ENCODE measurements around the gene DENND1B.

DENND1B gene

DNA sequence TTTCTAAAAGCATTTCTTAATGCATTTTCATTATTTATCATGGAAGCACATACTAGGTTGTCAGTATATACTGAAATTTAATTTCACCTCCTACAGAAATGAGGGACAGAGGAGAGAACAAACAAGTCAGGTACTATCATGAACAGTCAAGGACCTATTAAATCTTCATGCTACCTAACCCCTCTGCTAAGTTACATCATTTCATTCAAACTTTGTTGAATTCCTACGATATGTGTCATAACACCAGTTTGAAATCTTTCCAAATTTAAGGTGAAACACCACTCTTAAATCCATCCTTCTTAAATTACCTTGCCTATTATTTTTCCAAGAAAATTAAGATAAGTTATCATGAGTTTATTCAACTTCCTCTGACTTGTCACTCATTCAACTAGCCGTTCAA, 78.9 kb downstream of the DENND1B start:
- no peak for TF ChIP-seq POLR2A (IDR thresholded peaks at IDR 0.05; ENCODE audit: low read depth, low read length)
- FAIRE-seq (peak; percentile 87), DNase-seq (ENCODE audit: insufficient read length, low spot score) (no peak)

- FAIRE-seq (no peak), DNase-seq (ENCODE audit: insufficient read length, low spot score) (no peak)
- TF ChIP-seq POLR2A (IDR thresholded peaks at IDR 0.05; ENCODE audit: low read depth, low read length) = no peak
Measured at GRCh38 chr1:197695961-197696360, 79.3 kb downstream of the DENND1B start.

DNA sequence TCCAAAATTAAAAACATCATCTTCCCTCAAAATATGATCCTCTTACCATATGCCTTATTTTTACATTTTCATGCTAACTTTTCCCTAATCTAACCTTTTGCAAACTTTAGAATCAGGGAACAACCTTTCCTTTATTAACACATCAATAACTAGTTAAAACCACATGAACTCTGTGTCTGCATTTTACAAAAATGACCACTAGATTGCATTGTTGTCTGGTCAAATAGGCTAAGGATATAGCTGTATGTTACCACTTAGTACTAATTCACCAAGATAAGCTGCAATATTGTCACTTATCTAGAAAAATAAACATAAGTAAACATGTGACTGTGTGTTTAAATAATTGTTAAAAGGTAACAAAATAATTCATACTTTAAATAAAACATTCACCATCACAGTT, 82.3 kb downstream of the DENND1B start:
- FAIRE-seq = peak; percentile 48
- DNase-seq (ENCODE audit: insufficient read length, low spot score) = no peak

GRCh38 chr1:197691816-197692215, 83.5 kb downstream of the DENND1B start:
- DNase-seq (ENCODE audit: insufficient read length, low spot score) (no peak), FAIRE-seq (peak; percentile 60)
- no peak for TF ChIP-seq POLR2A (IDR thresholded peaks at IDR 0.05; ENCODE audit: low read depth, low read length)

More for the DNA sequence above, 82.3 kb downstream of the DENND1B start:
- no peak for TF ChIP-seq POLR2A (IDR thresholded peaks at IDR 0.05; ENCODE audit: low read depth, low read length)

- no peak for FAIRE-seq
- TF ChIP-seq POLR2A (IDR thresholded peaks at IDR 0.05; ENCODE audit: low read depth, low read length) = no peak
- no peak for DNase-seq (ENCODE audit: insufficient read length, low spot score)
Measured at GRCh38 chr1:197690074-197690473, 85.2 kb downstream of the DENND1B start.

- FAIRE-seq (no peak), DNase-seq (ENCODE audit: insufficient read length, low spot score) (no peak)
- no peak for TF ChIP-seq POLR2A (IDR thresholded peaks at IDR 0.05; ENCODE audit: low read depth, low read length)
Measured at GRCh38 chr1:197688233-197688632, 87.0 kb downstream of the DENND1B start.

DNA sequence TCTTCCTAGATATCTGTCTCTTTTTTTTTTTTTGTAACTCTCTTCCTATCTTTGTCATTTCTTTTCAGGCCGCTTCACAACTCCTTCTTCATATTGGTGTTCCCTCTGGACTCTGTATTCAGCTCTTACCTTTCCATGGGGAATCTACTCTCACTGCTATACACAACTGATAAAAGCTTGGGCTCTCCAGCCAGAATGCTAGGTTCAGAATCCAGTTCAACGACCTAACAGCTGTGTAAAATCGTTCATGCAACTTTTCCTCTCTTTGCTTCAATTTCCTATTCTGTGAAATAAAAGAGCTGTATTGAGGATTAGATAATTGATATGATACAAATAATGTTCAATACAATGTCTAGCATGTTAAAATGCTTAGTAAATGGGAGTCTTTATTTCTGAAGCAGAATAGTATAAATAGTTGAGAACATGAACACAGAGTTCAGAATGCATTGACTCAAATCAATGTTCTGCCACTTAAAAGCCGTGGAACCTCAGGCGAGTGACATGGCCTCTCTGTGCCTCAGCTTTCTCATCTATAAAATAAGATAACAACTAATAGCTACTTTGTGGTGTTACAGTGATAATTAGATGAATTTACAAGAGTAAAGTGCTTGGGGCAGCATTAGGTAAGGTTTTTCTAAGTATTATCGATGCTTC, 88.5 kb downstream of the DENND1B start:
- FAIRE-seq (peak; percentile 6), DNase-seq (ENCODE audit: insufficient read length, low spot score) (no peak)
- no peak for TF ChIP-seq POLR2A (IDR thresholded peaks at IDR 0.05; ENCODE audit: low read depth, low read length)

DNA sequence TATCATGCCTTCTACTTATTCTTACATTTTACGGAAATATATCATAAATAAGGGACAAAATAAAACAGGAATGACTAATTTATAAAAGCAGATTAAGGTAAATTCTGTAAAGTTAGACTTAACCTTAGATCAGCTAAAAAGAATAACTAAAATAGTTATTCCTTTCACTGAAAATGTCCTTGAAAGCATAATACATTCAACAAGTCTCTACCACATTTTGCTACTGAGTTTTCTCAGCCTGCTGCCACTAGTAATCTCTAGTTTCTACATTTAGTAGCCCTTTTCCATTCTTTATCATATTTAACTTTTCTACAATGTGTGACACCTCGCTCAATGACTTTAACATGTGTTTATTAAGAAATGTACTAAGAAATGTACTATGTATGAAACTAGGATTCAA, 89.0 kb downstream of the DENND1B start:
- no peak for TF ChIP-seq POLR2A (IDR thresholded peaks at IDR 0.05; ENCODE audit: low read depth, low read length)
- no peak for DNase-seq (ENCODE audit: insufficient read length, low spot score)
- no peak for FAIRE-seq

DNA sequence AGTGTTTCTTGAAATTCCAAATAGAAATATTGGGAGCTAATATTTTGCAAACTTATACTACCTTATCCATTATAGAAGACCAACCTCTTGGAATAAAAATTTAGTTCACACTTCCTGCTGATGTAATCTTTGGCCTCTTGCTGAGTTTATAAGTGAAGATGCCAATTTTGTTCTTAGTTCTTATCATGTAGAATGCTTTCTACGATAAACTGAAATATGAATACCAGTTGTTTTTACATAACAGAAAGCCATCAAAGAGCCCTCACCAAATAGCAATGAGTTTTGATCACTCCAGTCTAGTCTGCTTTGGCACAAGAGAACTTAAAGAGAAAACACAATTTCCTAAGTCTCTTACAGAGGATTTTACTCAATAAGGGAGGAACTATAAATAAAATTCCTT, 89.5 kb downstream of the DENND1B start:
- no peak for DNase-seq (ENCODE audit: insufficient read length, low spot score)
- TF ChIP-seq POLR2A (IDR thresholded peaks at IDR 0.05; ENCODE audit: low read depth, low read length) = no peak
- no peak for FAIRE-seq

DNA sequence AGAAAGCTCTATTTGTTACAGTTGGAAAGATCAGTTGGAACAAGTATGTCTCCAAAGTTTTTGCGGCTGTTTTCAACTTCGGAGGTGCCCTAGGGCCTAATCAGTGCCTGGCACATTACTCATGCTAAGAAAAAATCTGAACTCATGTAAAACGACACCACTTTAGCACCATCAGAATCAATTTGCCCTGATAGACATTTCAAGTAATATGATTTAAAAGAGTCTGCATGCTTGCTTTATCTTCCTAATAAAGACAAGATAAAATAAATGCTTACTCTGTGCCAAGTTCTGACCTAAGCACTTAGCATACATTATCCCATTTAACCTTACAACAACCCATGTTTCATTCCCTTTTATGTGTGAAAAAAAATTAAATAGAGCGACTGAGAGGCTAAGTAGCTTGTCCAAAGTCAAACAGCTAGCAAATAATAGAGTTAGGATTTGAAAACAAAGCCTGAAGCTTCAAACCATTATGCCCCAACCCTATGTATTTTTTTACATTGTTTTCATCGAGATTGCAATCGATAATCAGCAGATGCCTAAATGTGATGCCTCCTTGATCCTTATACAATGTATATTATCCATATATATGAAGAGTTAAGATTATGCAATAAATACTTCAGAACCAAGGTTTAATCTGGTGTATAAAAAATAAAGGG, 91.3 kb downstream of the DENND1B start:
- DNase-seq (ENCODE audit: insufficient read length, low spot score) = no peak
- FAIRE-seq = no peak
- no peak for TF ChIP-seq POLR2A (IDR thresholded peaks at IDR 0.05; ENCODE audit: low read depth, low read length)

- FAIRE-seq = no peak
- no peak for DNase-seq (ENCODE audit: insufficient read length, low spot score)
- TF ChIP-seq POLR2A (IDR thresholded peaks at IDR 0.05; ENCODE audit: low read depth, low read length) = no peak
Measured at GRCh38 chr1:197683280-197683679, 92.0 kb downstream of the DENND1B start.

GRCh38 chr1:197680311-197680710, 95.0 kb downstream of the DENND1B start:
- FAIRE-seq (no peak), DNase-seq (ENCODE audit: insufficient read length, low spot score) (no peak)
- TF ChIP-seq POLR2A (IDR thresholded peaks at IDR 0.05; ENCODE audit: low read depth, low read length) = no peak

DNA sequence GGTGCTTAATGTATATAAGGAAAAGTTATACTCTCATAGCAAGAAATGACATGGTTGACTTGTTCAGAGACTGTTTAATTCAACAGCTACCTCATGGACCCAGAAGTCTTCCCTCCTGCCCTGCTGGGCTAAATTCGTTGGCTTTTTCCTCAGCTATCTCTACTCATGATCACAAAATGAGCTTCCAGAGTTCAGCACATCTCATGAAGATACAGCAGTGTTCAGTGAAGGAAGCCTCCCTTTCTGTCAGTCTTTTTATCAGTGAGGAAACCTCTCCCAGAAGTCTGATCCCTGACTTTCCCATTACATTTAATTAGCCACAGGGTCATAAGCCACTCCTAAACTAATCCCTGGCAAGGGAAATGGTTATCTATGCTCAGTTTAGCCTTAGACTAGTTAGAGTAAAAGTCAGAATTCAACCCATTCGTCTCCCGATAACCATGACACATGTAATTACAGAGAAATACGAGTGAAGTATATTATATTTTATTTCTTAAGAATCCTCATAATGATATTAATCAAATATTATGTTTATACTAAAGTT, 97.5 kb downstream of the DENND1B start:
- DNase-seq (ENCODE audit: insufficient read length, low spot score) = no peak
- TF ChIP-seq POLR2A (IDR thresholded peaks at IDR 0.05; ENCODE audit: low read depth, low read length) = no peak
- no peak for FAIRE-seq

DNA sequence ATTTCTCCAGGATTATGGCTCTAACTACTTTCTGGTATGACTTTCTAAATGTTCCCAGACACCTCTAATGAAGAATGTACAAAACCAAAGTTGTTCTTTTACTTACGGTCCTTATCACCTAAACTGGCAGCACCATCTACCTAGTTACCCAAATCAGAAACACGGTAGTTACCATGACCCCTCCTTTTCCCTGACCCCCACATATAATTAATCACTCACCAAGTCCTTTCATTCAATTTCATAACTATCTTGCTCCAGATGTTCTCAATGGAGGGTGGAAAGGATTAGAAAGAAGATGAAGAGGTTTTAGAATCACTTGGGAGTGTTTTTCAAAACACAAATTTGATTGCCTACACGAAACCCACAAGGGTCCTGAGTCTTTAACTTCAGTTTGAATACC, 98.0 kb downstream of the DENND1B start:
- FAIRE-seq (no peak), DNase-seq (ENCODE audit: insufficient read length, low spot score) (no peak)
- TF ChIP-seq POLR2A (IDR thresholded peaks at IDR 0.05; ENCODE audit: low read depth, low read length) = no peak
